OCI-LY3 (cell line): ENCODE data around the gene PAIP2.

Experiments used
- EZH2phosphoT487 ChIP-seq: fragments of 200-600 bp; shearing (Covaris generic); IDR thresholded peaks from 2 replicates; pipeline ENCODE4 v1.6.1; 2018; ENCODE audit warnings: antibody characterized with exemption, mixed run types, low read depth
- TF ChIP-seq, protein P1 (sequence below): fragments of 200-600, 300-600 bp; sonication (generic); IDR thresholded peaks from 2 replicates; pipeline ENCODE4 v1.5.1; 2014; ENCODE audit warnings: antibody characterized with exemption, low read length, low read depth

DNA sequence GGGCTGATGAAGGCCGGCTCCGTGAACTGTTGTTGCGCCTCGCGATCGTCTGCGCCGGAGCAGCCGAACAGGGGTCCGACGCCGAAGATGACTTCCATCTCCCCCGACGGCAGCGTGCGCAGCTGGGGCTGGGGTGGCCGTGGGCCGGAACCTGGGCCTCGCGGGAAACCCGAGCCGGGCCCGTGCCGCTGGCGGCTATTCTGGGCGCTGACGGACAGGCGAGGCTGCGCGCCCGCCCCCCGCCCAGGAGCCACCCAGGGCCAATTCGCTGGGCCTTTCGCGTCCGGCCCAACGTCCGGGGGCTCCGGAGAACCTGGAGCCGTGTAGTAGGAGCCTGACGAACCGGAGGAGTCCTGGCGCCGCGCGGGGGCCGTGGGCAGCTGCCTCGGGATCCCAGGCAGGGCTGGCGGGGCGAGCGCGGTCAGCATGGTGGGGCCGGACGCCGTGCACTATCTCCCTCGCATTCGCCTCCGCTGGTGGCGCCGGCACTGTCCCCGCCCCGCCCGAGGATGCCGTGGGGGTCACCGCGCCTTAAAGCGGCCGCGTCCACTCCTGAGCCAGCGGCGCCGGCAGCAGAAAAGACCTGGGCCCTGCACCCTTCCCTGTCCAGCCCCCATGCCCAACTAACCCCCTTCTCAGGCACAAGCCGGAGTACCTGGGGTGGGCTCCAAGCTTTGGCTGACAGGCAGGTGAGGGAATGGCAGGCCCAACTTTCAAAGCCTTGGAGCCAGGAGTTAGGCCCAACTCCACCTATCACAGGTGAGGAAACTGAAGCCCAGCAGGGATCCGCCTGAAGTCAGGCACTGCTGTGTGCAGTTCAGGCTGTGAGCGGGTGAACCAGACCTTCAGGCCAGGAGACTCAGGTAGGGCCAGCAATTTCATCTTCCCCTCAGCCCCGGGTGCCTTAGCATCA lies 53.3 kb downstream of the PAIP2 start, which contains the start of gene PROB1:
- TF ChIP-seq, protein P1, sequence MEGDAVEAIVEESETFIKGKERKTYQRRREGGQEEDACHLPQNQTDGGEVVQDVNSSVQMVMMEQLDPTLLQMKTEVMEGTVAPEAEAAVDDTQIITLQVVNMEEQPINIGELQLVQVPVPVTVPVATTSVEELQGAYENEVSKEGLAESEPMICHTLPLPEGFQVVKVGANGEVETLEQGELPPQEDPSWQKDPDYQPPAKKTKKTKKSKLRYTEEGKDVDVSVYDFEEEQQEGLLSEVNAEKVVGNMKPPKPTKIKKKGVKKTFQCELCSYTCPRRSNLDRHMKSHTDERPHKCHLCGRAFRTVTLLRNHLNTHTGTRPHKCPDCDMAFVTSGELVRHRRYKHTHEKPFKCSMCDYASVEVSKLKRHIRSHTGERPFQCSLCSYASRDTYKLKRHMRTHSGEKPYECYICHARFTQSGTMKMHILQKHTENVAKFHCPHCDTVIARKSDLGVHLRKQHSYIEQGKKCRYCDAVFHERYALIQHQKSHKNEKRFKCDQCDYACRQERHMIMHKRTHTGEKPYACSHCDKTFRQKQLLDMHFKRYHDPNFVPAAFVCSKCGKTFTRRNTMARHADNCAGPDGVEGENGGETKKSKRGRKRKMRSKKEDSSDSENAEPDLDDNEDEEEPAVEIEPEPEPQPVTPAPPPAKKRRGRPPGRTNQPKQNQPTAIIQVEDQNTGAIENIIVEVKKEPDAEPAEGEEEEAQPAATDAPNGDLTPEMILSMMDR = no peak
- no peak for TF ChIP-seq EZH2phosphoT487
